B cell (primary cell): ENCODE results near the gene C10orf88. TPM values are rescaled to one million over a fixed set of nuclear protein-coding genes. Genes with fewer than 3 reads are reported as not detected.
"Not testable (repeated sequence)": the region's sequence is repeated elsewhere in the genome, so short reads cannot be mapped to it uniquely, and the experiment has no call there.

ENCODE experiments used
- ATAC-seq: fragments of 200-7000 bp; cut with Tn5 transposase; one replicate; pipeline ENCODE4 v1.10.0; 2021; ENCODE audit warnings: low read depth, mild to moderate bottlenecking, moderate number of reproducible peaks, moderate library complexity
- CTCF ChIA-PET: fragments of 350-600 bp; sonication (Branson Sonifier 250); formaldehyde crosslinking; loops from one replicate; lab custom pipeline; 2021; ENCODE audit warnings: antibody characterized with exemption, inconsistent platforms; lab: Charles Lee
- POLR2A ChIA-PET: fragments of 350-600 bp; sonication (Branson Sonifier 250); formaldehyde crosslinking; loops from one replicate; lab custom pipeline; 2021; ENCODE audit warnings: antibody characterized with exemption; lab: Charles Lee
- DNase-seq: peaks from one replicate; pipeline ENCODE4 v3.0.0; 2013
- H2AFZ ChIP-seq: 2 replicates; pipeline ENCODE4 v1.6.1; 2012; ENCODE audit warnings: mild to moderate bottlenecking, low read depth, low read length; ENCODE audit not compliant: insufficient read depth, poor library complexity, severe bottlenecking
- H3K27ac ChIP-seq, 2 donors: 1 replicate in 1 of 2; 2 replicates in 1 of 2; pipeline ENCODE4 v1.5.1; 2012 to 2013; ENCODE audit warnings: low read length in 2 of 2, mild to moderate bottlenecking in 2 of 2, moderate library complexity in 1 of 2
- H3K27me3 ChIP-seq, 4 experiments: fragments of 200-600 bp in 1 of 4; sonication (generic) in 1 of 4; replicated peaks in 1 of 4; 1 replicate in 2 of 4; 2 replicates in 2 of 4; pipeline versions ENCODE4 v1.6.1 to v1.7.0; 2013 to 2016; ENCODE audit warnings: low read length in 3 of 4, mild to moderate bottlenecking in 2 of 4, mixed read lengths in 1 of 4, moderate library complexity in 1 of 4; ENCODE audit not compliant: insufficient read depth in 4 of 4, control insufficient read depth in 3 of 4; ENCODE audit errors: control extremely low read depth in 1 of 4
- H3K36me3 ChIP-seq, 2 experiments: replicated peaks in 1 of 2; 1 replicate in 1 of 2; 2 replicates in 1 of 2; pipeline versions ENCODE4 v1.6.1 to v1.7.1; 2013; ENCODE audit warnings: low read length in 1 of 2; ENCODE audit not compliant: insufficient read depth in 2 of 2, control insufficient read depth in 1 of 2; ENCODE audit errors: control extremely low read depth in 1 of 2, extremely low read depth in 1 of 2
- H3K4me1 ChIP-seq, 2 donors: fragments of 200-600 bp in 1 of 2; sonication (generic) in 1 of 2; 1 replicate in 1 of 2; 2 replicates in 1 of 2; pipeline versions ENCODE4 v1.5.1 to v1.6.1; 2013 to 2017; ENCODE audit warnings: low read length in 2 of 2; ENCODE audit not compliant: control insufficient read depth in 2 of 2, insufficient read depth in 2 of 2
- H3K4me2 ChIP-seq: replicated peaks from 2 replicates; pipeline ENCODE3; 2012; ENCODE audit warnings: mild to moderate bottlenecking, low read depth, low read length; ENCODE audit not compliant: poor library complexity, severe bottlenecking
- H3K4me3 ChIP-seq, 5 experiments: fragments of 200-600 bp in 1 of 5; sonication (generic) in 1 of 5; 1 replicate in 3 of 5; 2 replicates in 2 of 5; pipeline versions ENCODE4 v1.5.1 to v1.7.0; 2011 to 2016; ENCODE audit warnings: low read length in 4 of 5, mild to moderate bottlenecking in 4 of 5, low read depth in 2 of 5, control low read depth in 1 of 5, moderate library complexity in 1 of 5; ENCODE audit not compliant: insufficient read depth in 1 of 5; ENCODE audit errors: control extremely low read depth in 1 of 5, extremely low read depth in 1 of 5
- H3K79me2 ChIP-seq: fragments of 200-600 bp; sonication (generic); one replicate; pipeline ENCODE4 v1.6.0; 2016; ENCODE audit warnings: low read length; ENCODE audit not compliant: control insufficient read depth, insufficient read depth
- H3K9ac ChIP-seq: fragments of 200-600 bp; sonication (generic); 2 replicates; pipeline ENCODE4 v1.6.1; 2017; ENCODE audit warnings: mild to moderate bottlenecking, low read length, moderate library complexity
- H3K9me3 ChIP-seq, 3 donors: one replicate each; pipeline versions ENCODE4 v1.6.1 to v1.7.1; 2013; ENCODE audit warnings: low read length in 2 of 3; ENCODE audit not compliant: control insufficient read depth in 2 of 3, insufficient read depth in 1 of 3; ENCODE audit errors: control extremely low read depth in 1 of 3
- H4K20me1 ChIP-seq: 2 replicates; pipeline ENCODE4 v1.6.0; 2012; ENCODE audit warnings: mild to moderate bottlenecking, low read length; ENCODE audit not compliant: insufficient read depth, control insufficient read depth, poor library complexity, severe bottlenecking
- H3K27ac Mint-ChIP-seq: one replicate; pipeline ENCODE4 v1.8.0; 2021; ENCODE audit warnings: mixed read lengths
- H3K27me3 Mint-ChIP-seq: one replicate; pipeline ENCODE4 v1.8.0; 2021; ENCODE audit warnings: mixed read lengths
- H3K4me1 Mint-ChIP-seq: one replicate; pipeline ENCODE4 v1.8.0; 2021; ENCODE audit warnings: mixed read lengths
- H3K4me3 Mint-ChIP-seq: one replicate; pipeline ENCODE4 v1.8.0; 2021; ENCODE audit warnings: mixed read lengths
- H3K9me3 Mint-ChIP-seq: one replicate; pipeline ENCODE4 v1.8.0; 2022; ENCODE audit warnings: mixed read lengths; ENCODE audit not compliant: insufficient read depth
- CTCF ChIP-seq: fragments of 200-600 bp; IDR thresholded peaks from one replicate; pipeline ENCODE4 v1.8.0; 2022; ENCODE audit warnings: antibody characterized with exemption, mild to moderate bottlenecking
- EZH2 ChIP-seq: IDR thresholded peaks from 2 replicates; pipeline ENCODE4 v1.6.1; 2012; ENCODE audit warnings: borderline replicate concordance, low read depth, mild to moderate bottlenecking, moderate library complexity, low read length; ENCODE audit not compliant: insufficient read depth, poor library complexity, severe bottlenecking
- WGBS: methylation state at CpG from one replicate; pipeline ENCODE4 v1.1.5; 2013; ENCODE audit warnings: missing lambda C conversion rate; ENCODE audit not compliant: insufficient coverage; 5-methylcytosine and 5-hydroxymethylcytosine counted together
- intact Hi-C: fragments of 100-400 bp; cut with micrococcal nuclease; formaldehyde crosslinking; loops from one replicate; pipeline ENCODE4 v1.10.0; 2022
- polyA plus RNA-seq: library from polyadenylated mRNA; depleted of rRNA; stranded (reverse); fragments of >200 nt; gene quantifications from 2 replicates; pipeline ENCODE4 v1.2.3, GENCODE V29; 2012
- total RNA-seq, 2 donors: library from RNA; stranded (reverse); fragments of 120-200 nt in 1 of 2; gene quantifications; 1 replicate in 1 of 2; 2 replicates in 1 of 2; pipeline versions ENCODE4 v1.2.3 to v1.2.4, GENCODE V29; 2013 to 2022

Gene C10orf88
- total and polyA plus RNA-seq, 2 donors (not counting 1 experiment from before 2014, with no cell fraction given), result 4.1 to 11.1 TPM

GRCh38 chr10:122911889-122912484, 42.0 kb downstream of the C10orf88 start:
- Histone ChIP-seq H3K4me2 (no peak overlapping the region), H4K20me1 (no peaks in the 10 kb centered on the region), H3K36me3 (no peaks in the 10 kb centered on the region), H3K27ac (no peak overlapping the region), H3K4me3 (no peak overlapping the region), H3K9me3 (peaks cover 0 to 4% (median 0%) of the 10 kb centered on the region in 3 donors), H2AFZ (no peak overlapping the region), H3K27me3 (peaks cover 0 to 3% (median 0%) of the 10 kb centered on the region in 4 experiments), H3K9ac (no peak overlapping the region), H3K4me1 (no peaks in the 10 kb centered on the region), H3K79me2 (no peaks in the 10 kb centered on the region)
- intact Hi-C loops, result no loop called here
- no peak overlapping the region for H3K4me3 Mint-ChIP-seq
- ChIA-PET CTCF (no interaction called here), POLR2A (no interaction called here)
- H3K27me3 Mint-ChIP-seq, result peaks cover 19% of the 10 kb centered on the region
- H3K4me1 Mint-ChIP-seq, result no peaks in the 10 kb centered on the region
- H3K9me3 Mint-ChIP-seq, result no peaks in the 10 kb centered on the region
- TF ChIP-seq EZH2 (no peak), CTCF (no peak)
- 24% methylated on average over 4 of the region's 5 CpGs for WGBS
- ATAC-seq, result peak; percentile 49
- H3K27ac Mint-ChIP-seq, result no peak overlapping the region
- DNase-seq, result peak; percentile 29

GRCh38 chr10:122910310-122910709, 43.7 kb downstream of the C10orf88 start, which contains the start of gene FAM24A:
Gene FAM24A, plus strand, starts transcription at chr10:122910610. Its CDS starts 1,025 bp downstream, at chr10:122911635.
- no peak for TF ChIP-seq EZH2
- Mint-ChIP-seq H3K4me1 (no peaks in the 10 kb centered on the region), H3K27ac (no peak within 1 kb of the TSS), H3K9me3 (no peaks in the 10 kb centered on the region), H3K27me3 (peaks cover 11% of the 10 kb centered on the region), H3K4me3 (no peak within 1 kb of the TSS)
- CTCF ChIA-PET, result no interaction called here
- H2AFZ ChIP-seq, result no peak within 1 kb of the TSS
- no peaks in the 10 kb centered on the region for H3K9me3 ChIP-seq
- intact Hi-C loops, result no loop called here
- no peaks in the 10 kb centered on the region for H3K4me1 ChIP-seq
- no peaks in the 10 kb centered on the region for H3K36me3 ChIP-seq
- no CpG with 5 or more reads among the region's 1 CpG for WGBS
- H3K79me2 ChIP-seq, result no peaks in the 10 kb centered on the region
- H3K4me2 ChIP-seq, result no peak within 1 kb of the TSS
- DNase-seq (no peak), ATAC-seq (no peak)
- H3K27ac ChIP-seq, result no peak within 1 kb of the TSS
- H3K4me3 ChIP-seq, result no peak within 1 kb of the TSS
- POLR2A ChIA-PET, result no interaction called here
- H3K27me3 ChIP-seq, result peaks cover 0 to 4% (median 0%) of the 10 kb centered on the region in 4 experiments
- H4K20me1 ChIP-seq, result no peaks in the 10 kb centered on the region
- no peak within 1 kb of the TSS for H3K9ac ChIP-seq

GRCh38 chr10:122903861-122904260, 50.2 kb downstream of the C10orf88 start:
- peaks cover 0 to 10% (median 3%) of the 10 kb centered on the region in 4 experiments for H3K27me3 ChIP-seq
- peaks cover 28% of the 10 kb centered on the region for H3K27me3 Mint-ChIP-seq
- H3K4me2 ChIP-seq, H3K4me3 Mint-ChIP-seq, intact Hi-C loops, H3K9me3 Mint-ChIP-seq, H4K20me1 ChIP-seq, H3K27ac Mint-ChIP-seq, H3K4me1 ChIP-seq, H3K79me2 ChIP-seq, ATAC-seq, H2AFZ ChIP-seq, H3K9ac ChIP-seq, DNase-seq, CTCF ChIA-PET, H3K4me1 Mint-ChIP-seq, H3K36me3 ChIP-seq, POLR2A ChIA-PET, H3K27ac ChIP-seq, H3K9me3 ChIP-seq, H3K4me3 ChIP-seq: not testable (repeated sequence)
- whole genome bisulfite sequencing, result no CpG with 5 or more reads among the region's 4 CpGs
